ENCODE results near the gene COX4I2. TPM values are rescaled to one million over a fixed set of nuclear protein-coding genes. Genes with fewer than 3 reads are reported as not detected.

COX4I2 gene
- total and polyA plus RNA-seq, 2 of the 8 experiments (the other 6 are each of a cell fraction or from before 2014, with no cell fraction given), result 0.26 TPM; not detected in 1

DNA sequence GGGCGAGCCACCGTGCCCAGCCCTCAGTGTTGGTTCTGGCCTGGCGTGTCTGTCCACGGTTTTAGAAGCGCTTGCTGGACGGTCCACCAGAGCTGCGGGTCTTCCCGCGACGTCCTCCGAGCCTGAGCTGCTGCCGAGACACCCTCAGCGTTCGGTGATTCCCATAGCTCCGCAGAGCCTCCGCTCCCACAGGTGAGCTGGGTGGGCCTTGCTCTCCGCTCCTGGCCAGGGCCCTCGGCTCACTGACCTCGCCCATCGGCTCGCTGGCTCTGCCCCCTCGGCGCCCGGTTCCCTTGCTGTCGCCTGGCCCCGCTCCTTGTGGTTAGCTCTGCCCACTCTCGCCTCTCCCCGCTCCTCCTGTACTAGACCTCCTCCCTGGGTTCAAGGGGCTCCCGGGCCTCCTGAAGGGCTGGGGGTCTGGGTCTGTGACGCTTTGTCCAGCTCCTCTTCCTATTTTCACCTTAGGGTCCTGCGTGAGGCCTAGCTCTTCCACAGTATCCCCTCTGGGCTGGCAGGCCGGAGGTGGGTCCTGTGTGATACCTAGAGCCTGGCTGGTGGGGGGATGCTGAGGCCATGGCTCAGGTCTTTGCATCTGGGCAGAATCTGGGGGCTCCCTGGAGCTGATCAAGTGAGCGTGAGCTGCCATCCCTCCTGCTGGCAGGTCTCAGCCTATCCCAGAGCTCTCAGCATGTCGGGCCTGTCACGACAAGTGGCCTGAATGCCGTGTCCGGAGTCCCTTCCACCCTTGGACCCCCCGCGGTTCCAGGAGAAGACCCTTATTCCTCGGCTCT is 5.0 kb upstream of the COX4I2 start:
- ChIA-PET CTCF (ENCODE audit: partially characterized antibody) (interaction anchor here (0.7 to 7.5 kb wide), 25 partner anchors 9 to 154 kb away, joined by 3 to 95 read pairs (median 5); partner anchors contain the start of genes BCL2L1 and TPX2), POLR2A (ENCODE audit: partially characterized antibody) (interaction anchor here (0.9 to 2.0 kb wide), 7 partner anchors 9 to 91 kb away, joined by 3 to 7 read pairs (median 3); partner anchors contain the start of gene ID1)
- no peaks in the 10 kb centered on the region for H3K9me3 ChIP-seq (ENCODE audit: insufficient read depth in 2 of 2, low read depth in 1 of 2, low read length in 1 of 2)
- no peak overlapping the region for H2BK15ac ChIP-seq (ENCODE audit: low read length)
- H3K79me2 ChIP-seq (ENCODE audit: control insufficient read depth in 1 of 2, insufficient read depth in 2 of 2, low read length in 2 of 2), result no peaks in the 10 kb centered on the region
- H2BK12ac ChIP-seq (ENCODE audit: low read depth, low read length), result no peak overlapping the region
- H3K56ac ChIP-seq (replicated peaks; ENCODE audit: insufficient read length, low read depth, low read length), result no peak overlapping the region
- H3K27me3 ChIP-seq (replicated peaks in 1 of 4; ENCODE audit: control insufficient read depth in 3 of 4, extremely low read depth in 1 of 4, insufficient read depth in 3 of 4, low read length in 3 of 4), result no peaks in the 10 kb centered on the region
- DNase-seq (ENCODE audit: low read depth in 1 of 2, low spot score in 2 of 2) (no peak), FAIRE-seq (no peak)
- no peaks in the 10 kb centered on the region for H3K79me1 ChIP-seq (ENCODE audit: low read depth, low read length)
- H3K9ac ChIP-seq (replicated peaks in 1 of 4; ENCODE audit: extremely low read depth in 1 of 4, low read depth in 3 of 4, low read length in 3 of 4), result no peak overlapping the region
- no peaks in the 10 kb centered on the region for H3K23me2 ChIP-seq (ENCODE audit: low read depth, low read length)
- H2BK5ac ChIP-seq (ENCODE audit: low read depth, low read length), result 0 out of 2 replicates have a peak overlapping the region, but pooled peaks have one; percentile 16
- no peaks in the 10 kb centered on the region for H3K36me3 ChIP-seq (ENCODE audit: control insufficient read depth in 2 of 4, insufficient read depth in 4 of 4, low read length in 3 of 4)
- no peak overlapping the region for H4K8ac ChIP-seq (ENCODE audit: extremely low read depth, insufficient read depth, low read length)
- no peak overlapping the region for H3K18ac ChIP-seq (ENCODE audit: extremely low read depth, low read length)
- no peak overlapping the region for H2AK5ac ChIP-seq (ENCODE audit: low read depth, low read length)
- TF ChIP-seq TEAD4 (IDR thresholded peaks at IDR 0.05; ENCODE audit: low read depth, low read length) (no peak), TBP (IDR thresholded peaks at IDR 0.05; ENCODE audit: low read depth, low read length) (no peak), RAD21 (IDR thresholded peaks at IDR 0.05 in 1 of 2, conservative IDR thresholded peaks at IDR 0.05 in 1 of 2; ENCODE audit: low read depth in 2 of 2, low read length in 2 of 2) (no peak), SRF (IDR thresholded peaks at IDR 0.05; ENCODE audit: low read depth, low read length) (no peak)
- no peak overlapping the region for H3K4me2 ChIP-seq (ENCODE audit: insufficient read depth in 1 of 2, low read depth in 2 of 2, low read length in 2 of 2)
- no peak overlapping the region for H3K14ac ChIP-seq (ENCODE audit: insufficient read length)
- H3K4me1 ChIP-seq (replicated peaks in 1 of 4; ENCODE audit: control insufficient read depth in 3 of 4, insufficient read depth in 4 of 4, low read length in 3 of 4), result peaks cover 0 to 2% (median 0%) of the 10 kb centered on the region in 4 experiments; a peak in 3 of 7 replicates
- H3K4ac ChIP-seq (replicated peaks; ENCODE audit: insufficient read length, low read depth, low read length), result no peak overlapping the region
- 93% methylated on average over 40 of the region's 40 CpGs; no CpG with 5 or more reads in 1 of the 2 experiments for WGBS, 2 experiments (ENCODE audit: extremely low coverage in 1 of 2, insufficient coverage in 1 of 2, insufficient read length in 1 of 2, insufficient replicate concordance in 2 of 2, low coverage in 1 of 2, low lambda C conversion rate in 2 of 2, missing lambda C conversion rate in 1 of 2)
- no peak overlapping the region for H3K4me3 ChIP-seq (ENCODE audit: extremely low read depth in 1 of 4, insufficient read depth in 2 of 4, low read depth in 3 of 4, low read length in 4 of 4)
- H2BK120ac ChIP-seq (replicated peaks; ENCODE audit: low read depth, low read length), result no peak overlapping the region
- no peak overlapping the region for H2AFZ ChIP-seq (ENCODE audit: low read length)
- H4K91ac ChIP-seq (replicated peaks; ENCODE audit: insufficient read length, low read length), result no peak overlapping the region
- H3K23ac ChIP-seq (ENCODE audit: insufficient read length), result no peak overlapping the region
- no peak overlapping the region for H2BK20ac ChIP-seq (ENCODE audit: low read length)
- no peaks in the 10 kb centered on the region for H4K20me1 ChIP-seq (replicated peaks in 1 of 2; ENCODE audit: control insufficient read depth in 1 of 2, insufficient read depth in 2 of 2, low read length in 2 of 2)
- H4K5ac ChIP-seq (ENCODE audit: insufficient read length, low read depth, low read length), result no peak overlapping the region
- H3K27ac ChIP-seq (ENCODE audit: low read depth, low read length), result no peak overlapping the region

Measured in H1 (cell line).